ENCODE results near the gene ZNF621. TPM values are rescaled to one million over a fixed set of nuclear protein-coding genes. Genes with fewer than 3 reads are reported as not detected.
A peak's percentile ranks its signal among the peaks of the same experiment; 100 is the strongest.

Gene ZNF621
- total RNA-seq, 1 experiment from 2014 or later = 23.6 TPM

DNA sequence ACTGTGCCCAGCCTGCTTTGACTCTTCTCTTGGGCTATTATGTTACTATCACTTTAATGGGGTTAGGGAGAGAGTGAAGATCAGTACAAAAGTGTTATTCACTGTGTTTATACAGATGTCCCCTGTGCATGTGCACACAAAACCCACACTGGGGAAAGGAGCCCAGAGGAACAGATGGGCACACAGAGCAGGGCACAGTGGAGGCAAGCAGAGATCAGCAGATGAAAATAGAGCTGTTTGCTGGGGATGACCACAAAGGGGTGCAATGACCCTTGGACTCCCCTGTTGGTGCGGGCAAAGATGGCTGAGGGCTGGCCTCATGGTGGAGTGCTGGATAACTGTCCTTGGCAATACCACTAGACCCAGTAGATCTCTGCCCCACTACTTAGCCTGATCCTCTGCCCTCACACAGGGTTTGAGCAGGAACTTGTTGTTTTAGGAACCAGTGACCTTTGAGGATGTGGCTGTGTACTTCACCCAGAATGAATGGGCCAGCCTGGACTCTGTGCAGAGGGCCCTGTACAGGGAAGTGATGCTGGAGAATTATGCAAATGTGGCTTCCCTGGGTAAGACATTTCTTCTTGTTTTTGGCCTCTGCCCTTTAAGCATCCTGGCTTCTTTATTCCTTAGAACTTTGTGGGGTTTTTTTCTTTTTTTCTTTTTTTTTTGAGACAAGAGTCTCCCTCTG lies 13.6 kb upstream of the ZNF621 start:
- no peaks in the 10 kb centered on the region for H3K4me1 Mint-ChIP-seq (ENCODE audit: low read depth, unreplicated experiment)
- DNase-seq = no peak
- no peaks in the 10 kb centered on the region for H3K27me3 Mint-ChIP-seq (ENCODE audit: insufficient read depth, unreplicated experiment)
- intact Hi-C loops (cut with micrococcal nuclease; ENCODE audit: unreplicated experiment) = no loop called here
- no peak overlapping the region for H3K4me3 Mint-ChIP-seq (ENCODE audit: unreplicated experiment)
- BruUV-seq (replicated peaks) = no TSS peak
- TF ChIP-seq CTCF (IDR thresholded peaks at IDR 0.05; ENCODE audit: insufficient read depth in 1 of 2, low read depth in 1 of 2, low read length in 1 of 2, severe bottlenecking in 1 of 2, unreplicated experiment in 1 of 2) = no peak
- H3K9me3 ChIP-seq = no peaks in the 10 kb centered on the region
- H3K36me3 ChIP-seq (ENCODE audit: control insufficient read depth, insufficient read depth, low read length) = peaks cover 2% of the 10 kb centered on the region; the same call in 1 of the 2 replicates
- H3K4me3 ChIP-seq (ENCODE audit: low read depth, low read length) = no peak overlapping the region
- peaks cover 47% of the 10 kb centered on the region for H3K36me3 Mint-ChIP-seq (ENCODE audit: insufficient read depth, unreplicated experiment)
- ChIA-PET POLR2A (no interaction called here), CTCF (no interaction called here)
- H3K4me1 ChIP-seq = no peaks in the 10 kb centered on the region
- no peaks in the 10 kb centered on the region for H3K27me3 ChIP-seq (replicated peaks; ENCODE audit: control insufficient read depth, insufficient read depth, low read length)
- H3K9me3 Mint-ChIP-seq (ENCODE audit: unreplicated experiment) = no peaks in the 10 kb centered on the region
- H3K27ac Mint-ChIP-seq (ENCODE audit: unreplicated experiment) = no peak overlapping the region

DNA sequence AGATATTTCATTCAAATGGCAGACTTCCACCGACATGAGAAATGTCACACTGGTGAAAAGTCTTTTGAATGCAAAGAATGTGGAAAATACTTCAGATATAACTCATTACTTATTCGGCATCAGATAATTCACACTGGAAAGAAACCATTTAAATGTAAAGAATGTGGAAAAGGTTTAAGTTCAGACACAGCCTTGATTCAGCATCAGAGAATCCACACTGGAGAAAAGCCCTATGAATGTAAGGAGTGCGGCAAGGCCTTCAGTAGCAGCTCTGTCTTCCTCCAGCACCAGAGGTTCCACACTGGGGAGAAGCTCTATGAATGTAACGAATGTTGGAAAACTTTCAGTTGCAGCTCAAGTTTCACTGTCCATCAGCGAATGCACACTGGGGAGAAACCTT lies 8.6 kb upstream of the ZNF621 start:
- TF ChIP-seq CTCF (IDR thresholded peaks at IDR 0.05; ENCODE audit: insufficient read depth in 1 of 2, low read depth in 1 of 2, low read length in 1 of 2, severe bottlenecking in 1 of 2, unreplicated experiment in 1 of 2) = no peak
- ChIA-PET CTCF (no interaction called here), POLR2A (no interaction called here)
- no peak overlapping the region for H3K27ac Mint-ChIP-seq (ENCODE audit: unreplicated experiment)
- Histone ChIP-seq H3K27me3 (replicated peaks; ENCODE audit: control insufficient read depth, insufficient read depth, low read length) (no peaks in the 10 kb centered on the region), H3K36me3 (ENCODE audit: control insufficient read depth, insufficient read depth, low read length) (peaks cover 2% of the 10 kb centered on the region; the same call in 1 of the 2 replicates), H3K9me3 (no peaks in the 10 kb centered on the region), H3K4me3 (ENCODE audit: low read depth, low read length) (no peak overlapping the region), H3K4me1 (no peaks in the 10 kb centered on the region)
- H3K4me3 Mint-ChIP-seq (ENCODE audit: unreplicated experiment) = no peak overlapping the region
- H3K4me1 Mint-ChIP-seq (ENCODE audit: low read depth, unreplicated experiment) = no peaks in the 10 kb centered on the region
- H3K36me3 Mint-ChIP-seq (ENCODE audit: insufficient read depth, unreplicated experiment) = peaks cover 29% of the 10 kb centered on the region
- H3K9me3 Mint-ChIP-seq (ENCODE audit: unreplicated experiment) = no peaks in the 10 kb centered on the region
- no peak for DNase-seq
- BruUV-seq (replicated peaks) = TSS peak; percentile 20
- intact Hi-C loops (cut with micrococcal nuclease; ENCODE audit: unreplicated experiment) = no loop called here
- H3K27me3 Mint-ChIP-seq (ENCODE audit: insufficient read depth, unreplicated experiment) = no peaks in the 10 kb centered on the region

- Histone ChIP-seq H3K9me3 (no peaks in the 10 kb centered on the region), H3K27me3 (replicated peaks; ENCODE audit: control insufficient read depth, insufficient read depth, low read length) (no peaks in the 10 kb centered on the region), H3K4me1 (no peaks in the 10 kb centered on the region), H3K36me3 (ENCODE audit: control insufficient read depth, insufficient read depth, low read length) (no peaks in the 10 kb centered on the region), H3K4me3 (ENCODE audit: low read depth, low read length) (no peak overlapping the region)
- no peaks in the 10 kb centered on the region for H3K9me3 Mint-ChIP-seq (ENCODE audit: unreplicated experiment)
- no TSS peak for BruUV-seq (replicated peaks)
- H3K27ac Mint-ChIP-seq (ENCODE audit: unreplicated experiment) = no peak overlapping the region
- POLR2A ChIA-PET = no interaction called here
- no peaks in the 10 kb centered on the region for H3K27me3 Mint-ChIP-seq (ENCODE audit: insufficient read depth, unreplicated experiment)
- intact Hi-C loops (cut with micrococcal nuclease; ENCODE audit: unreplicated experiment) = no loop called here
- peaks cover 23% of the 10 kb centered on the region for H3K36me3 Mint-ChIP-seq (ENCODE audit: insufficient read depth, unreplicated experiment)
- no peak for TF ChIP-seq CTCF (IDR thresholded peaks at IDR 0.05; ENCODE audit: insufficient read depth in 1 of 2, low read depth in 1 of 2, low read length in 1 of 2, severe bottlenecking in 1 of 2, unreplicated experiment in 1 of 2)
- CTCF ChIA-PET = no interaction called here
- DNase-seq = no peak
- H3K4me1 Mint-ChIP-seq (ENCODE audit: low read depth, unreplicated experiment) = no peaks in the 10 kb centered on the region
- H3K4me3 Mint-ChIP-seq (ENCODE audit: unreplicated experiment) = no peak overlapping the region
Measured at GRCh38 chr3:40518067-40518466, 6.7 kb upstream of the ZNF621 start.

Data from Caco-2 (cell line).